Adrenal gland (tissue), 5 donors: ENCODE measurements around the gene ERCC5.

Experiments used
- POLR2A ChIP-seq, 2 donors: fragments of 450-650 bp; IDR thresholded peaks; one replicate each; pipeline ENCODE4 v1.6.1; 2017; ENCODE audit warnings: antibody characterized with exemption in 2 of 2, mild to moderate bottlenecking in 2 of 2, moderate library complexity in 1 of 2
- TF ChIP-seq, protein P1 (sequence below), 6 experiments: fragments of 450-650 bp in 4 of 6; fragments of 200-600 bp in 2 of 6; sonication (generic) in 1 of 6; IDR thresholded peaks; 1 replicate in 5 of 6; 2 replicates in 1 of 6; pipeline versions ENCODE4 v1.5.1 to v1.8.0; 2016 to 2021; ENCODE audit warnings: antibody characterized with exemption in 6 of 6, mild to moderate bottlenecking in 2 of 6, moderate library complexity in 1 of 6
- donor health status: DM: no; HTN: no; CAD: no.

DNA sequence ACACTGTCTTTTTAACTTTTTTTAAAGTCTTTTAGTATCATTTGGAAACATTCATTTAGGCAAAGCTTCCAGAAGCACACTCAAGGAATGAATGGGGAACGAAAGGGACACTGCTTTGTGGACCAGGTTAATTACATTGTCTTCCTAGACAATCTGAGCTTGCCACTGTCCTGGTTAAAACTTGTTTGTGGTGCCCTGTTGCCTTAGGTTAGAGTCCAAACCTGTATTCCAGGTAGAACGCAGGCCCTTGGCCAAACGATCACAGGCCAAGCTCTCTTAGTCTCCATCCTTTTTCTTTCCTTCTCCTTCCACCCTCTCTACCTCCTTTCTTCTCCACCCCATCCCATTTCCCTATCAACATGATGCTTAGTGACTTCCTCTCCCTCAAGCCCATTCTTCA, 66.8 kb downstream of the ERCC5 start:
- TF ChIP-seq, protein P1, sequence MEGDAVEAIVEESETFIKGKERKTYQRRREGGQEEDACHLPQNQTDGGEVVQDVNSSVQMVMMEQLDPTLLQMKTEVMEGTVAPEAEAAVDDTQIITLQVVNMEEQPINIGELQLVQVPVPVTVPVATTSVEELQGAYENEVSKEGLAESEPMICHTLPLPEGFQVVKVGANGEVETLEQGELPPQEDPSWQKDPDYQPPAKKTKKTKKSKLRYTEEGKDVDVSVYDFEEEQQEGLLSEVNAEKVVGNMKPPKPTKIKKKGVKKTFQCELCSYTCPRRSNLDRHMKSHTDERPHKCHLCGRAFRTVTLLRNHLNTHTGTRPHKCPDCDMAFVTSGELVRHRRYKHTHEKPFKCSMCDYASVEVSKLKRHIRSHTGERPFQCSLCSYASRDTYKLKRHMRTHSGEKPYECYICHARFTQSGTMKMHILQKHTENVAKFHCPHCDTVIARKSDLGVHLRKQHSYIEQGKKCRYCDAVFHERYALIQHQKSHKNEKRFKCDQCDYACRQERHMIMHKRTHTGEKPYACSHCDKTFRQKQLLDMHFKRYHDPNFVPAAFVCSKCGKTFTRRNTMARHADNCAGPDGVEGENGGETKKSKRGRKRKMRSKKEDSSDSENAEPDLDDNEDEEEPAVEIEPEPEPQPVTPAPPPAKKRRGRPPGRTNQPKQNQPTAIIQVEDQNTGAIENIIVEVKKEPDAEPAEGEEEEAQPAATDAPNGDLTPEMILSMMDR (IDR thresholded peaks at IDR 0.05): no peak
- TF ChIP-seq POLR2A (IDR thresholded peaks at IDR 0.05): no peak
